Transverse colon (tissue), 3 donors: ENCODE data around the gene RPS6KA2.

Experiments used
- CTCF ChIP-seq, 5 experiments: fragments of 200-600 bp in 3 of 5; fragments of 450-650 bp in 2 of 5; sonication (generic) in 3 of 5; IDR thresholded peaks; 1 replicate in 2 of 5; 2 replicates in 3 of 5; pipeline ENCODE4 v1.5.1; 2016 to 2017; ENCODE audit warnings: antibody characterized with exemption in 5 of 5, inconsistent platforms in 3 of 5, mild to moderate bottlenecking in 2 of 5, moderate library complexity in 1 of 5
- EP300 ChIP-seq: sonication (generic); formaldehyde crosslinking; IDR thresholded peaks from one replicate; pipeline ENCODE4 v1.6.1; 2017; ENCODE audit warnings: antibody characterized with exemption, low read depth
- POLR2A ChIP-seq: fragments of 450-650 bp; IDR thresholded peaks from one replicate; pipeline ENCODE4 v1.6.1; 2016; ENCODE audit warnings: antibody characterized with exemption, mild to moderate bottlenecking, moderate library complexity

GRCh38 chr6:166526937-166527336 is 100.1 kb downstream of the RPS6KA2 start:
- TF ChIP-seq CTCF (IDR thresholded peaks at IDR 0.05) (no peak), POLR2A (no peak), EP300 (no peak)
